Upper lobe of right lung (tissue), 1 donor: Measurements from ENCODE around the gene TAS2R38. TPM values are rescaled to one million over a fixed set of nuclear protein-coding genes. Genes with fewer than 3 reads are reported as not detected.

Experiments used
- ATAC-seq: fragments of 200-7000 bp; cut with Tn5 transposase; one replicate; pipeline ENCODE4 v1.9.1; 2020; ENCODE audit warnings: mild to moderate bottlenecking, moderate library complexity
- DNase-seq: peaks from one replicate; pipeline ENCODE4 v3.0.0-alpha.2; 2020
- H3K27ac ChIP-seq: fragments of 200-600 bp; one replicate; pipeline ENCODE4 v1.8.0; 2022
- H3K27me3 ChIP-seq: fragments of 200-600 bp; one replicate; pipeline ENCODE4 v1.8.0; 2022; ENCODE audit warnings: mild to moderate bottlenecking
- H3K36me3 ChIP-seq: fragments of 200-600 bp; one replicate; pipeline ENCODE4 v1.8.0; 2022
- H3K4me1 ChIP-seq: fragments of 200-600 bp; one replicate; pipeline ENCODE4 v1.8.0; 2022
- H3K4me3 ChIP-seq: fragments of 200-600 bp; one replicate; pipeline ENCODE4 v1.8.0; 2022; ENCODE audit warnings: mild to moderate bottlenecking
- H3K9me3 ChIP-seq: fragments of 200-600 bp; one replicate; pipeline ENCODE4 v1.8.0; 2022
- CTCF ChIP-seq: fragments of 200-600 bp; IDR thresholded peaks from one replicate; pipeline ENCODE4 v1.8.0; 2022; ENCODE audit warnings: antibody characterized with exemption
- intact Hi-C: fragments of 100-400 bp; cut with DNase I; formaldehyde crosslinking; loops from one replicate; pipeline ENCODE4 v1.11.0; 2022
- total RNA-seq: library from RNA; stranded (reverse); fragmentation: NEBNext Ultra II Directional; extraction: Animal tissue kit (Norgen Biotek cat#: 25700); gene quantifications from one replicate; pipeline ENCODE4 v1.2.1, GENCODE V29; 2021
- donor health status: DM: no; HTN: yes; CAD: no; lungs with severe emphysema.

The TAS2R38 gene
- total RNA-seq, 1 donor from 2014 or later, result not detected

- H3K4me3 ChIP-seq, result no peak overlapping the region
- ATAC-seq, result no peak
These were observed 44.8 kb downstream of the TAS2R38 start for GRCh38 chr7:141928845-141929195.

GRCh38 chr7:141928146-141928844 lies 45.3 kb downstream of the TAS2R38 start:
- H3K27me3 ChIP-seq, result no peaks in the 10 kb centered on the region
- peak; percentile 36 for ATAC-seq
- no peak for TF ChIP-seq CTCF
- intact Hi-C loops, result no loop called here
- no peak overlapping the region for H3K4me3 ChIP-seq
- no peaks in the 10 kb centered on the region for H3K9me3 ChIP-seq
- H3K27ac ChIP-seq, result no peak overlapping the region
- DNase-seq, result no peak
- no peaks in the 10 kb centered on the region for H3K4me1 ChIP-seq
- no peaks in the 10 kb centered on the region for H3K36me3 ChIP-seq

More at GRCh38 chr7:141928845-141929195, 44.8 kb downstream of the TAS2R38 start:
- DNase-seq, result no peak
- no peaks in the 10 kb centered on the region for H3K27me3 ChIP-seq
- no peak overlapping the region for H3K27ac ChIP-seq
- intact Hi-C loops, result no loop called here
- TF ChIP-seq CTCF, result no peak
- H3K9me3 ChIP-seq, result no peaks in the 10 kb centered on the region
- H3K4me1 ChIP-seq, result no peaks in the 10 kb centered on the region
- H3K36me3 ChIP-seq, result no peaks in the 10 kb centered on the region

Other genes with a start within 250 kb of the TAS2R38 start
- gene SSBP1, start 235.4 kb downstream of the TAS2R38 start, total RNA-seq, result 64.9 TPM
- 1.6 TPM for gene TAS2R3, start 209.7 kb downstream of the TAS2R38 start, total RNA-seq
- 2.2 TPM for gene TAS2R4, start 197.1 kb downstream of the TAS2R38 start, total RNA-seq
- 2.2 TPM for gene TAS2R5, start 183.6 kb downstream of the TAS2R38 start, total RNA-seq
- not detected for gene PRSS37, start 132.3 kb downstream of the TAS2R38 start, total RNA-seq
- 0.20 TPM for gene OR9A4, start 57.4 kb downstream of the TAS2R38 start, total RNA-seq
- 10.6 TPM for gene CLEC5A, start 26.8 kb downstream of the TAS2R38 start, total RNA-seq
- gene MGAM, start 22.1 kb upstream of the TAS2R38 start, total RNA-seq, result 7.2 TPM
- 0.61 TPM for gene MGAM2, start 137.9 kb upstream of the TAS2R38 start, total RNA-seq